SK-N-SH (cell line): ENCODE measurements around the gene TRMT10B. TPM values are rescaled to one million over a fixed set of nuclear protein-coding genes. Genes with fewer than 3 reads are reported as not detected.

Source experiments
- CTCF ChIA-PET: fragments of 300-600, 350-600 bp; formaldehyde crosslinking; extraction: SDS; loops from one replicate; lab custom pipeline; 2021; lab: Yijun Ruan, JAX
- POLR2A ChIA-PET: fragments of 350-600 bp; sonication (Branson Sonifier 250); formaldehyde crosslinking; extraction: SDS; loops from one replicate; lab custom pipeline; 2020; ENCODE audit warnings: antibody characterized with exemption, inconsistent platforms; lab: Yijun Ruan, JAX
- DNase-seq: peaks from one replicate; pipeline ENCODE4 v3.0.0; 2012
- H2AFZ ChIP-seq: fragments of 200-600 bp; sonication (generic); 2 replicates; pipeline ENCODE4 v1.8.1; 2016; ENCODE audit warnings: antibody characterized with exemption, mild to moderate bottlenecking, low read depth
- H3F3A ChIP-seq: fragments of 200-600 bp; sonication (generic); replicated peaks from 2 replicates; pipeline ENCODE3; 2016; ENCODE audit warnings: antibody characterized with exemption, mild to moderate bottlenecking; ENCODE audit not compliant: insufficient read depth
- H3K27ac ChIP-seq, 2 experiments: fragments of 200-500 bp in 1 of 2; fragments of 200-600 bp in 1 of 2; sonication (Bioruptor generic) in 1 of 2; sonication (generic), shearing (Covaris generic) in 1 of 2; 2 replicates each; pipeline versions ENCODE4 v1.5.1 to v1.6.1; 2014 to 2016; ENCODE audit warnings: low read depth in 2 of 2, inconsistent platforms in 1 of 2, low read length in 1 of 2, mild to moderate bottlenecking in 1 of 2, mixed read lengths in 1 of 2
- H3K27me3 ChIP-seq: fragments of 200-600 bp; sonication (generic), shearing (Covaris generic); 2 replicates; pipeline ENCODE4 v1.6.1; 2016; ENCODE audit warnings: mixed run types; ENCODE audit not compliant: insufficient read depth
- H3K36me3 ChIP-seq, 2 experiments: fragments of 200-500 bp in 1 of 2; fragments of 200-600 bp in 1 of 2; sonication (Bioruptor generic) in 1 of 2; sonication (generic) in 1 of 2; replicated peaks in 1 of 2; 2 replicates each; pipeline versions ENCODE3 to v1.5.1; 2014 to 2016; ENCODE audit warnings: low read length in 1 of 2, mild to moderate bottlenecking in 1 of 2; ENCODE audit not compliant: insufficient read depth in 2 of 2, control insufficient read depth in 1 of 2
- H3K4me1 ChIP-seq, 2 experiments: fragments of 200-500 bp in 1 of 2; fragments of 200-600 bp in 1 of 2; sonication (Bioruptor generic) in 1 of 2; sonication (generic), shearing (Covaris generic) in 1 of 2; 2 replicates each; pipeline versions ENCODE4 v1.5.1 to v1.6.1; 2014 to 2016; ENCODE audit warnings: low read depth in 1 of 2, low read length in 1 of 2, mixed run types in 1 of 2; ENCODE audit not compliant: insufficient read depth in 2 of 2, control insufficient read depth in 1 of 2
- H3K4me2 ChIP-seq: fragments of 200-600 bp; sonication (generic), shearing (Covaris generic); 2 replicates; pipeline ENCODE4 v1.6.1; 2017; ENCODE audit warnings: mixed run types
- H3K4me3 ChIP-seq, 2 experiments: fragments of 200-500 bp in 1 of 2; fragments of 200-600 bp in 1 of 2; sonication (Bioruptor generic) in 1 of 2; sonication (generic), shearing (Covaris generic) in 1 of 2; 2 replicates each; pipeline versions ENCODE4 v1.5.1 to v1.8.1; 2014 to 2016; ENCODE audit warnings: low read depth in 2 of 2, inconsistent platforms in 1 of 2, low read length in 1 of 2, mild to moderate bottlenecking in 1 of 2, mixed read lengths in 1 of 2, moderate library complexity in 1 of 2
- H3K79me2 ChIP-seq: fragments of 200-600 bp; sonication (generic); 2 replicates; pipeline ENCODE4 v1.8.1; 2017; ENCODE audit warnings: mild to moderate bottlenecking; ENCODE audit not compliant: insufficient read depth
- H3K9ac ChIP-seq: fragments of 200-600 bp; sonication (generic); 2 replicates; pipeline ENCODE4 v1.6.1; 2017; ENCODE audit warnings: mixed run types
- H3K9me2 ChIP-seq: fragments of 200-600 bp; sonication (generic); 2 replicates; pipeline ENCODE4 v1.6.1; 2017; ENCODE audit warnings: mixed run types
- H3K9me3 ChIP-seq: fragments of 200-600 bp; sonication (generic); 2 replicates; pipeline ENCODE4 v1.6.1; 2017; ENCODE audit warnings: mixed run types, mild to moderate bottlenecking, moderate library complexity
- H4K20me1 ChIP-seq: fragments of 200-600 bp; sonication (generic); 2 replicates; pipeline ENCODE4 v1.6.1; 2017; ENCODE audit warnings: mild to moderate bottlenecking, mixed run types; ENCODE audit not compliant: insufficient read depth
- FOXJ3 ChIP-seq: sonication (generic); formaldehyde crosslinking; IDR thresholded peaks from 2 replicates; pipeline ENCODE4 v1.5.1; 2020; ENCODE audit warnings: mild to moderate bottlenecking, missing genetic modification reagents
- GATA2 ChIP-seq: sonication (generic); formaldehyde crosslinking; IDR thresholded peaks from 2 replicates; pipeline ENCODE4 v1.5.0; 2020; ENCODE audit warnings: mild to moderate bottlenecking, missing genetic modification reagents
- JUND ChIP-seq: IDR thresholded peaks from 2 replicates; pipeline ENCODE4 v1.4.0; 2012
- PBX3 ChIP-seq: IDR thresholded peaks from 2 replicates; pipeline ENCODE4; 2012
- RCOR1 ChIP-seq: fragments of 150-350 bp; IDR thresholded peaks from 2 replicates; pipeline ENCODE4 v1.6.1; 2017; ENCODE audit warnings: antibody characterized with exemption, low read length
- RFX5 ChIP-seq: IDR thresholded peaks from 2 replicates; pipeline ENCODE4 v1.6.1; 2012; ENCODE audit warnings: mild to moderate bottlenecking, improper control_type of control experiment, low read length
- TAF1 ChIP-seq: IDR thresholded peaks from 2 replicates; pipeline ENCODE4 v1.6.1; 2012; ENCODE audit warnings: low read depth, mild to moderate bottlenecking, low read length, moderate library complexity, borderline replicate concordance
- TEAD4 ChIP-seq: IDR thresholded peaks from 2 replicates; pipeline ENCODE4 v1.4.0; 2012; ENCODE audit warnings: mild to moderate bottlenecking, borderline replicate concordance; ENCODE audit not compliant: insufficient read depth
- ZBTB33 ChIP-seq: IDR thresholded peaks from 2 replicates; pipeline ENCODE4 v1.4.0; 2012; ENCODE audit warnings: low read depth, borderline replicate concordance
- WGBS: methylation state at CpG from one replicate; pipeline ENCODE4 v1.1.6; 2017; ENCODE audit warnings: low lambda C conversion rate; 5-methylcytosine and 5-hydroxymethylcytosine counted together
- polyA plus RNA-seq, 3 experiments: library from polyadenylated mRNA; depleted of rRNA; stranded (reverse); fragments of >200 nt; gene quantifications; 2 replicates each; pipeline ENCODE4 v1.2.3, GENCODE V29; 2012

The TRMT10B gene
- polyA plus RNA-seq, 1 of the 3 experiments (the other 2 are of a cell fraction), result 7.3 TPM

- Histone ChIP-seq H3K27me3 (no peaks in the 10 kb centered on the region), H3K79me2 (peaks cover 13% of the 10 kb centered on the region; the same call in 1 of the 2 replicates), H4K20me1 (no peaks in the 10 kb centered on the region), H3K4me1 (no peaks in the 10 kb centered on the region), H3K9ac (no peak overlapping the region), H3K4me3 (no peak overlapping the region), H3K4me2 (no peak overlapping the region), H2AFZ (no peak overlapping the region), H3K36me3 (peaks cover 45 to 52% of the 10 kb centered on the region in 2 experiments), H3F3A (peaks cover 16% of the 10 kb centered on the region), H3K27ac (no peak overlapping the region), H3K9me3 (no peaks in the 10 kb centered on the region), H3K9me2 (no peaks in the 10 kb centered on the region)
- ChIA-PET POLR2A (no interaction called here), CTCF (no interaction called here)
- DNase-seq, result no peak
- 88% methylated on average over 5 of the region's 5 CpGs for WGBS
- TF ChIP-seq TEAD4 (no peak), FOXJ3 (no peak), RCOR1 (no peak), PBX3 (no peak), ZBTB33 (no peak)
Observed at GRCh38 chr9:37776328-37776727, 22.7 kb downstream of the TRMT10B start.

DNA sequence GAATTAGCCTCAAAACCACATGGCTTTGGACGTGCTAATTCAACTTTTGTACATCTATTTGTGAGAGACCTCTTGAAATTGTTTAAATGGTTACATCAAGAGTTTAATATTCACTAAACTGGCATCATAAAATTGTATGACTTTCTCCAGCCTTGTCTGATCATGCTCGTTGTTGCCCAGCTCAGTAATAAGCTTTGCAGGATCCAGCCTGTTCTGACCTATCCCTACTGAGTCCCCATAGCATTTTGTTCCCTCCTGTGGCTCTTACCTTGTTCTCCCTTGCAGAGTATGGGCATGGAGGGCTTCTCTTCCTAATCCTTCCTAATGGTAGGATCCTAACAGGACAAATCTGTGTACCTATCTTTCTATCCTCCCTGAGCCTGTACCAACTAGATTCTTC, 24.9 kb downstream of the TRMT10B start:
- H3K4me1 ChIP-seq, result peaks cover 0 to 11% of the 10 kb centered on the region in 2 experiments; a peak in 2 of 4 replicates
- H3K27ac ChIP-seq, result no peak overlapping the region
- CTCF ChIA-PET, result interaction anchor here (1.1 kb wide), 1 partner anchor 49 kb away, joined by 3 read pairs; no protein-coding TSS in a partner anchor
- H2AFZ ChIP-seq, result no peak overlapping the region
- no peaks in the 10 kb centered on the region for H3K27me3 ChIP-seq
- H3K36me3 ChIP-seq, result peaks cover 63 to 73% of the 10 kb centered on the region in 2 experiments
- no peak for TF ChIP-seq JUND
- no peak for TF ChIP-seq TAF1
- no peak for TF ChIP-seq GATA2
- TF ChIP-seq RFX5, result no peak
- TF ChIP-seq PBX3, result no peak
- H3K9ac ChIP-seq, result no peak overlapping the region
- POLR2A ChIA-PET, result interaction anchor here (0.7 kb wide), 1 partner anchor 29 kb away, joined by 3 read pairs; no protein-coding TSS in a partner anchor
- H3K4me2 ChIP-seq, result no peak overlapping the region
- H3K9me2 ChIP-seq, result no peaks in the 10 kb centered on the region
- no peak overlapping the region for H3K4me3 ChIP-seq
- peaks cover 35% of the 10 kb centered on the region for H3K79me2 ChIP-seq
- no peaks in the 10 kb centered on the region for H4K20me1 ChIP-seq
- peaks cover 18% of the 10 kb centered on the region for H3F3A ChIP-seq
- H3K9me3 ChIP-seq, result no peaks in the 10 kb centered on the region
- DNase-seq, result no peak
- 80% methylated on average over 2 of the region's 2 CpGs for whole genome bisulfite sequencing
